HCT116 (cell line): ENCODE measurements around the gene SPA17. TPM values are rescaled to one million over a fixed set of nuclear protein-coding genes. Genes with fewer than 3 reads are reported as not detected.

Experiments used
- ATAC-seq: fragments of 200-7000 bp; cut with Tn5 transposase; 2 replicates; pipeline ENCODE4 v1.9.1; 2020; ENCODE audit warnings: mild to moderate bottlenecking, moderate library complexity
- BruUV-seq: library from RNA; stranded (reverse); fragments of 400-500 nt; replicated peaks from 2 replicates; lab custom pipeline; 2021; lab: Mats Ljungman, UMichigan
- CTCF ChIA-PET: fragments of 300-600 bp; sonication (Branson Sonifier 250); formaldehyde crosslinking; loops from one replicate; lab custom pipeline; 2021; ENCODE audit warnings: antibody characterized with exemption; lab: Charles Lee
- POLR2A ChIA-PET: fragments of 300-600, 350-600 bp; sonication (Branson Sonifier 250); formaldehyde crosslinking; loops from one replicate; lab custom pipeline; 2021; ENCODE audit warnings: antibody characterized with exemption; lab: Charles Lee
- RAD21 ChIA-PET, 2 experiments: fragments of 300-600 bp; sonication (Branson Sonifier 250); formaldehyde crosslinking; loops; one replicate each; lab custom pipeline; 2023; ENCODE audit warnings: low total read pairs in 2 of 2; ENCODE audit not compliant: uncharacterized antibody in 2 of 2, unreplicated experiment in 2 of 2, low non-redundant PET in 1 of 2; lab: Charles Lee
- DNase-seq: peaks from one replicate; pipeline ENCODE4 v3.0.0-alpha.2; 2010; ENCODE audit warnings: low read depth, low spot score
- H2AFZ ChIP-seq: fragments of 200-600 bp; shearing (Covaris generic), sonication (generic); 2 replicates; pipeline ENCODE4 v1.6.1; 2017; ENCODE audit warnings: low read depth, mixed run types, mixed read lengths, antibody characterized with exemption, low read length; ENCODE audit not compliant: poor library complexity, severe bottlenecking
- H3K27ac ChIP-seq: 2 replicates; pipeline ENCODE4 v1.5.1; 2012; ENCODE audit warnings: low read depth, low read length
- H3K27me3 ChIP-seq: fragments of 200-600 bp; sonication (generic); 2 replicates; pipeline ENCODE4 v1.6.1; 2016; ENCODE audit warnings: mixed run types, low read length, mixed read lengths; ENCODE audit not compliant: insufficient read depth
- H3K36me3 ChIP-seq, 2 experiments: fragments of 200-500 bp in 1 of 2; fragments of 200-600 bp in 1 of 2; sonication (Bioruptor generic) in 1 of 2; sonication (generic) in 1 of 2; 2 replicates each; pipeline versions ENCODE4 v1.5.1 to v1.6.1; 2014 to 2016; ENCODE audit warnings: low read length in 2 of 2, inconsistent platforms in 1 of 2, mixed read lengths in 1 of 2, mixed run types in 1 of 2; ENCODE audit not compliant: insufficient read depth in 2 of 2, control insufficient read depth in 1 of 2
- H3K4me1 ChIP-seq, 2 experiments: fragments of 200-600 bp in 1 of 2; sonication (generic) in 1 of 2; 2 replicates each; pipeline versions ENCODE4 v1.5.1 to v1.6.1; 2012 to 2017; ENCODE audit warnings: low read length in 2 of 2, inconsistent platforms in 1 of 2, mild to moderate bottlenecking in 1 of 2, mixed read lengths in 1 of 2, mixed run types in 1 of 2, moderate library complexity in 1 of 2; ENCODE audit not compliant: insufficient read depth in 2 of 2, control insufficient read depth in 1 of 2
- H3K4me2 ChIP-seq: fragments of 200-600 bp; sonication (generic); 2 replicates; pipeline ENCODE4 v1.6.1; 2017; ENCODE audit warnings: mixed run types, low read length, mixed read lengths
- H3K4me3 ChIP-seq, 2 experiments: fragments of 200-600 bp in 1 of 2; sonication (generic) in 1 of 2; replicated peaks in 1 of 2; 2 replicates each; pipeline ENCODE4 v1.5.1; 2011 to 2016; ENCODE audit warnings: low read length in 2 of 2, control low read depth in 1 of 2, low read depth in 1 of 2, mild to moderate bottlenecking in 1 of 2, mixed read lengths in 1 of 2, mixed run types in 1 of 2
- H3K79me2 ChIP-seq: fragments of 200-600 bp; sonication (generic); 2 replicates; pipeline ENCODE4 v1.6.1; 2017; ENCODE audit warnings: mild to moderate bottlenecking, mixed run types, low read length, moderate library complexity, mixed read lengths; ENCODE audit not compliant: insufficient read depth
- H3K9ac ChIP-seq: fragments of 200-600 bp; sonication (generic); 2 replicates; pipeline ENCODE4 v1.6.1; 2016; ENCODE audit warnings: low read length, mixed read lengths
- H3K9me2 ChIP-seq: fragments of 200-600 bp; sonication (generic), shearing (Covaris generic); 2 replicates; pipeline ENCODE4 v1.6.1; 2017; ENCODE audit warnings: mixed run types, mild to moderate bottlenecking, moderate library complexity; ENCODE audit not compliant: insufficient read depth
- H3K9me3 ChIP-seq, 2 experiments: fragments of 200-500 bp in 1 of 2; fragments of 200-600 bp in 1 of 2; sonication (Bioruptor generic) in 1 of 2; sonication (generic) in 1 of 2; 2 replicates each; pipeline ENCODE4 v1.6.1; 2014 to 2017; ENCODE audit warnings: low read length in 2 of 2, mixed read lengths in 2 of 2, inconsistent platforms in 1 of 2, low read depth in 1 of 2, mild to moderate bottlenecking in 1 of 2, mixed run types in 1 of 2, moderate library complexity in 1 of 2; ENCODE audit not compliant: control insufficient read depth in 1 of 2, insufficient read depth in 1 of 2
- H4K20me1 ChIP-seq: fragments of 200-600 bp; sonication (generic), shearing (Covaris generic); 2 replicates; pipeline ENCODE4 v1.6.1; 2017; ENCODE audit warnings: mixed run types, mild to moderate bottlenecking, moderate library complexity; ENCODE audit not compliant: insufficient read depth
- ELF1 ChIP-seq: IDR thresholded peaks from 2 replicates; pipeline ENCODE4 v1.6.1; 2012; ENCODE audit warnings: low read depth, borderline replicate concordance
- FOSL1 ChIP-seq: IDR thresholded peaks from 2 replicates; pipeline ENCODE4 v1.6.1; 2012; ENCODE audit warnings: low read depth
- POLR2A ChIP-seq: IDR thresholded peaks from 2 replicates; pipeline ENCODE4 v1.7.0; 2011; ENCODE audit warnings: borderline replicate concordance; ENCODE audit not compliant: insufficient read depth, insufficient read length; ENCODE audit errors: extremely low read depth
- RAD21 ChIP-seq: IDR thresholded peaks from 2 replicates; pipeline ENCODE4 v1.6.1; 2012; ENCODE audit warnings: low read depth, mild to moderate bottlenecking
- SIN3A ChIP-seq: IDR thresholded peaks from 2 replicates; pipeline ENCODE4 v1.6.1; 2012; ENCODE audit warnings: low read depth
- TCF7L2 ChIP-seq: IDR thresholded peaks from 2 replicates; pipeline ENCODE4 v1.7.0; 2011; ENCODE audit warnings: borderline replicate concordance, inconsistent platforms; ENCODE audit not compliant: insufficient read depth, insufficient read length; ENCODE audit errors: extremely low read depth
- ZNF274 ChIP-seq: fragments of 200-500 bp; sonication (Bioruptor generic); IDR thresholded peaks from 2 replicates; pipeline ENCODE4 v1.6.1; 2014; ENCODE audit warnings: mild to moderate bottlenecking, low read depth, low read length, inconsistent platforms
- intact Hi-C: fragments of 100-400 bp; cut with micrococcal nuclease; formaldehyde crosslinking; loops from 2 replicates; pipeline ENCODE4 v1.10.0; 2022
- total RNA-seq: library from RNA; stranded (reverse); gene quantifications from one replicate; pipeline ENCODE4 v1.2.1, GENCODE V29; 2021; ENCODE audit not compliant: unreplicated experiment
- TF ChIP-seq, protein P1 (sequence below): IDR thresholded peaks from 2 replicates; pipeline ENCODE4 v1.6.1; 2012
- TF ChIP-seq, protein P2 (sequence below): IDR thresholded peaks from 2 replicates; pipeline ENCODE4 v1.6.1; 2011; ENCODE audit warnings: mild to moderate bottlenecking, low read length, moderate library complexity; ENCODE audit not compliant: insufficient replicate concordance; ENCODE audit errors: extremely low read depth

SPA17 gene
- total RNA-seq, 1 experiment from 2014 or later = 12.9 TPM

DNA sequence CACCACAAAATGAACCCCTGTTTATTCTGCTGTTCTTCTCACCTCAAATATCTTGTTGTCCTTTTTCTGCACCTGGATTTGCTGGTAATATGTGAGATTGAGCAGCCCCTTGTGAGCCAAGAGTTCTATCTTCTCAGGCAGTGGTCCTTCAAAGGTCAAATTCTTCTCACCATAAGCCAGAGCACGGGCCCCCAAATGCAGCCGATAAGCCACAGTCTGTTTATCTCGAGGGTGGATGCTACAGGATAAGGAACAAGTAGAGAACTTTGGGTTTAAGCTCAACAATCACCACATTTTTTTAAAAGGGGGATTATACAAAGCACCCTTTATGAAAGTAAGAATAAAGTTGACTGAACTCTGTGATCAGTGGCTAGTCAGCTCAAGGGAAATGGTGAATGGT is 35.2 kb upstream of the SPA17 start:
- Histone ChIP-seq H3K9me2 (no peaks in the 10 kb centered on the region), H3K27me3 (no peaks in the 10 kb centered on the region), H3K36me3 (peaks cover 3 to 23% of the 10 kb centered on the region in 2 experiments; a peak in 3 of 4 replicates), H3K4me3 (no peak overlapping the region), H3K4me2 (no peak overlapping the region), H2AFZ (no peak overlapping the region), H4K20me1 (no peaks in the 10 kb centered on the region), H3K9me3 (peaks cover 0 to 9% of the 10 kb centered on the region in 2 experiments; a peak in 1 of 4 replicates), H3K27ac (no peak overlapping the region), H3K9ac (no peak overlapping the region), H3K79me2 (no peaks in the 10 kb centered on the region), H3K4me1 (no peaks in the 10 kb centered on the region)
- ATAC-seq = no peak
- POLR2A ChIA-PET = no interaction called here
- intact Hi-C loops = no loop called here
- BruUV-seq = no TSS peak
- no peak for TF ChIP-seq RAD21
- TF ChIP-seq, protein P1, sequence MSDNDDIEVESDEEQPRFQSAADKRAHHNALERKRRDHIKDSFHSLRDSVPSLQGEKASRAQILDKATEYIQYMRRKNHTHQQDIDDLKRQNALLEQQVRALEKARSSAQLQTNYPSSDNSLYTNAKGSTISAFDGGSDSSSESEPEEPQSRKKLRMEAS = no peak
- TF ChIP-seq ZNF274 = no peak
- no peak for DNase-seq
- RAD21 ChIA-PET = no interaction called here
- CTCF ChIA-PET = no interaction called here

DNA sequence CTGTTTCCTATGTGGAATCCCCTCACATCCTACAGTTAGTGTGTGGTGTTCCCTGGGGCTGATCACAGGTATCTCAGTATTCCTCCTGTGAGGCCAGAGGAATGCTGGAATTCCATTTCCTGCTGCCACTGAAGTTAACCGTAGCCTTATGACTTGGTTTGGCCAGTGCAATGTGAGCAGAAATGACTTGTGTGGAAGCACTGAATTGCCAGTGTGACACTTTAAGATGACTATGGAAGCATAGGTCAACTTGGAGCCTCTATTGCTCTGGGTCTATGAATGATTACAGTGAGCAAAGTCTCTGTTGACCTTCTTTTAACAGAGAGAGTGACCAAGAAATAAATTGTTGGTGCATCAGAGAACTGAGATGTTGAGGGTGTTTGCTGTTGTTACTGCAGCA is 34.5 kb upstream of the SPA17 start:
- H3K9me2 ChIP-seq = no peaks in the 10 kb centered on the region
- no peak overlapping the region for H3K27ac ChIP-seq
- H2AFZ ChIP-seq = no peak overlapping the region
- ATAC-seq (no peak), DNase-seq (no peak)
- no TSS peak for BruUV-seq
- no peak overlapping the region for H3K4me2 ChIP-seq
- H3K36me3 ChIP-seq = peaks cover 3 to 20% of the 10 kb centered on the region in 2 experiments; a peak in 3 of 4 replicates
- ChIA-PET CTCF (no interaction called here), RAD21 (no interaction called here), POLR2A (no interaction called here)
- intact Hi-C loops = no loop called here
- no peak overlapping the region for H3K9ac ChIP-seq
- no peaks in the 10 kb centered on the region for H4K20me1 ChIP-seq
- H3K9me3 ChIP-seq = peaks cover 0 to 9% of the 10 kb centered on the region in 2 experiments; a peak in 1 of 4 replicates
- TF ChIP-seq POLR2A = no peak
- no peak for TF ChIP-seq ELF1
- no peak for TF ChIP-seq TCF7L2
- no peak for TF ChIP-seq SIN3A
- TF ChIP-seq FOSL1 = no peak
- TF ChIP-seq, protein P2, sequence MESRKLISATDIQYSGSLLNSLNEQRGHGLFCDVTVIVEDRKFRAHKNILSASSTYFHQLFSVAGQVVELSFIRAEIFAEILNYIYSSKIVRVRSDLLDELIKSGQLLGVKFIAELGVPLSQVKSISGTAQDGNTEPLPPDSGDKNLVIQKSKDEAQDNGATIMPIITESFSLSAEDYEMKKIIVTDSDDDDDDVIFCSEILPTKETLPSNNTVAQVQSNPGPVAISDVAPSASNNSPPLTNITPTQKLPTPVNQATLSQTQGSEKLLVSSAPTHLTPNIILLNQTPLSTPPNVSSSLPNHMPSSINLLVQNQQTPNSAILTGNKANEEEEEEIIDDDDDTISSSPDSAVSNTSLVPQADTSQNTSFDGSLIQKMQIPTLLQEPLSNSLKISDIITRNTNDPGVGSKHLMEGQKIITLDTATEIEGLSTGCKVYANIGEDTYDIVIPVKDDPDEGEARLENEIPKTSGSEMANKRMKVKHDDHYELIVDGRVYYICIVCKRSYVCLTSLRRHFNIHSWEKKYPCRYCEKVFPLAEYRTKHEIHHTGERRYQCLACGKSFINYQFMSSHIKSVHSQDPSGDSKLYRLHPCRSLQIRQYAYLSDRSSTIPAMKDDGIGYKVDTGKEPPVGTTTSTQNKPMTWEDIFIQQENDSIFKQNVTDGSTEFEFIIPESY = no peak
- TF ChIP-seq, protein P1 = no peak
- no peak overlapping the region for H3K4me3 ChIP-seq
- H3K27me3 ChIP-seq = no peaks in the 10 kb centered on the region
- H3K79me2 ChIP-seq = no peaks in the 10 kb centered on the region
- no peaks in the 10 kb centered on the region; a peak in 1 of 4 replicates for H3K4me1 ChIP-seq
